GM12878 (cell line): ENCODE measurements around the gene FCGBP. TPM values are rescaled to one million over a fixed set of nuclear protein-coding genes. Genes with fewer than 3 reads are reported as not detected.

Source experiments
- ATAC-seq: fragments of 200-7000 bp; cut with Tn5 transposase; 3 replicates; pipeline ENCODE4 v1.9.1; 2020; ENCODE audit warnings: mild to moderate bottlenecking, moderate library complexity
- BruUV-seq: library from RNA; stranded (reverse); fragments of 400-500 nt; replicated peaks from 2 replicates; lab custom pipeline; 2021; lab: Mats Ljungman, UMichigan
- CTCF ChIA-PET: fragments of 300-600 bp; sonication (Branson Sonifier 250); formaldehyde crosslinking; extraction: SDS; loops from one replicate; lab custom pipeline; 2021; ENCODE audit warnings: inconsistent platforms; lab: Yijun Ruan, JAX
- POLR2A ChIA-PET: fragments of 350-600 bp; formaldehyde crosslinking; extraction: SDS; loops from one replicate; lab custom pipeline; 2021; ENCODE audit warnings: inconsistent platforms; lab: Charles Lee
- RAD21 ChIA-PET: fragments of 300-600 bp; sonication (Branson Sonifier 250); formaldehyde crosslinking; loops from one replicate; lab custom pipeline; 2023; ENCODE audit warnings: antibody characterized with exemption; ENCODE audit not compliant: unreplicated experiment; lab: Charles Lee
- SMC1A ChIA-PET: fragments of 300-600 bp; sonication (Branson Sonifier 250); formaldehyde crosslinking; loops from one replicate; lab custom pipeline; 2023; ENCODE audit not compliant: unreplicated experiment, uncharacterized antibody; lab: Charles Lee
- DNase-seq: peaks from one replicate; pipeline ENCODE4 v3.0.0-alpha.2; 2011; ENCODE audit warnings: low read depth, low spot score
- FAIRE-seq: peaks from 3 replicates; lab custom pipeline; 2011; peaks lifted over from hg19 to GRCh38; lab: Jason Lieb, UNC
- H2AFZ ChIP-seq: 2 replicates; pipeline ENCODE4 v1.6.0; 2011; ENCODE audit warnings: low read depth, low read length, control low read depth; ENCODE audit not compliant: control insufficient read depth
- H3K27ac ChIP-seq: 2 replicates; pipeline ENCODE4 v1.5.1; 2011; ENCODE audit warnings: control low read depth; ENCODE audit not compliant: control insufficient read depth, insufficient read depth
- H3K27me3 ChIP-seq, 2 experiments: replicated peaks in 1 of 2; 2 replicates each; pipeline versions ENCODE4 v1.6.0 to v1.6.1; 2011; ENCODE audit warnings: low read length in 1 of 2; ENCODE audit not compliant: control insufficient read depth in 2 of 2, insufficient read depth in 2 of 2
- H3K36me3 ChIP-seq, 2 experiments: 2 replicates each; pipeline ENCODE4 v1.5.1; 2011; ENCODE audit warnings: low read length in 1 of 2; ENCODE audit not compliant: control insufficient read depth in 2 of 2, insufficient read depth in 2 of 2
- H3K4me1 ChIP-seq: 2 replicates; pipeline ENCODE4 v1.6.1; 2011; ENCODE audit warnings: mild to moderate bottlenecking, low read length, moderate library complexity, mixed read lengths; ENCODE audit not compliant: control insufficient read depth, insufficient read depth
- H3K4me2 ChIP-seq: 2 replicates; pipeline ENCODE4 v1.6.0; 2011; ENCODE audit warnings: control low read depth; ENCODE audit not compliant: control insufficient read depth, insufficient read depth
- H3K4me3 ChIP-seq: fragments of 200-600 bp; sonication (generic); 2 replicates; pipeline ENCODE4 v1.5.1; 2016
- H3K79me2 ChIP-seq: 2 replicates; pipeline ENCODE4 v1.6.0; 2011; ENCODE audit warnings: low read length; ENCODE audit not compliant: control insufficient read depth, insufficient read depth
- H3K9ac ChIP-seq: 2 replicates; pipeline ENCODE4 v1.8.0; 2011; ENCODE audit warnings: low read length, control low read depth, mixed read lengths; ENCODE audit not compliant: control insufficient read depth, insufficient read depth
- H3K9me3 ChIP-seq: replicated peaks from 3 replicates; pipeline ENCODE4 v1.5.1; 2011; ENCODE audit warnings: mild to moderate bottlenecking, low read length; ENCODE audit not compliant: control insufficient read depth, insufficient read depth
- H4K20me1 ChIP-seq: 2 replicates; pipeline ENCODE4 v1.6.0; 2011; ENCODE audit not compliant: control insufficient read depth, insufficient read depth
- WGBS: methylation state at CpG from one replicate; pipeline ENCODE4 v1.1.6; 2016; ENCODE audit warnings: low lambda C conversion rate; ENCODE audit not compliant: insufficient replicate concordance, insufficient coverage; ENCODE audit errors: missing lambda C conversion rate; 5-methylcytosine and 5-hydroxymethylcytosine counted together
- in situ Hi-C: fragments of 300-500 bp; cut with MboI; formaldehyde crosslinking; loops from 9 replicates; pipeline ENCODE4 v1.14.3; 2018; ENCODE audit warnings: mixed read lengths
- intact Hi-C: fragments of 100-400 bp; cut with micrococcal nuclease; formaldehyde crosslinking; loops from one replicate; pipeline ENCODE4 v1.14.2; 2022; ENCODE audit not compliant: unreplicated experiment
- polyA plus RNA-seq, 11 experiments: library from polyadenylated mRNA; depleted of rRNA in 4 of 11; unstranded in 6 of 11; stranded (reverse) in 5 of 11; fragments of >200 nt; fragmentation: Nextera tagmentation in 4 of 11; fragmentation: Illumina TruSeq in 1 of 11; extraction: Ambion mirVana in 4 of 11; extraction: Trizol in 1 of 11; gene quantifications; 1 replicate in 1 of 11; 2 replicates in 10 of 11; pipeline versions ENCODE4 v1.2.1 to v1.2.3, GENCODE V29; 2011 to 2016; ENCODE audit warnings: inconsistent platforms in 2 of 11, missing spikeins in 2 of 11, low read depth in 1 of 11
- total RNA-seq, 4 experiments: library from RNA; depleted of rRNA in 3 of 4; stranded (reverse); fragments of >200 nt in 3 of 4; fragmentation: Illumina TruSeq in 1 of 4; extraction: Trizol in 1 of 4; gene quantifications; 2 replicates each; pipeline versions ENCODE4 v1.2.1 to v1.2.3, GENCODE V29; 2013 to 2021
- TF ChIP-seq, protein P1 (sequence below): fragments of 450-650 bp; IDR thresholded peaks from 2 replicates; pipeline ENCODE4 v1.6.1; 2016; ENCODE audit warnings: mild to moderate bottlenecking
- TF ChIP-seq, protein P2 (sequence below): IDR thresholded peaks from 2 replicates; pipeline ENCODE4 v1.6.1; 2011; ENCODE audit warnings: borderline replicate concordance, low read depth, mild to moderate bottlenecking, moderate library complexity, low read length; ENCODE audit not compliant: insufficient read depth, poor library complexity, severe bottlenecking

Gene FCGBP
- total and polyA plus RNA-seq, 10 of the 15 experiments (the other 5 are each of a cell fraction or from before 2014, with no cell fraction given): 0.02 to 3.2 (median 0.37) TPM; not detected in 2

DNA sequence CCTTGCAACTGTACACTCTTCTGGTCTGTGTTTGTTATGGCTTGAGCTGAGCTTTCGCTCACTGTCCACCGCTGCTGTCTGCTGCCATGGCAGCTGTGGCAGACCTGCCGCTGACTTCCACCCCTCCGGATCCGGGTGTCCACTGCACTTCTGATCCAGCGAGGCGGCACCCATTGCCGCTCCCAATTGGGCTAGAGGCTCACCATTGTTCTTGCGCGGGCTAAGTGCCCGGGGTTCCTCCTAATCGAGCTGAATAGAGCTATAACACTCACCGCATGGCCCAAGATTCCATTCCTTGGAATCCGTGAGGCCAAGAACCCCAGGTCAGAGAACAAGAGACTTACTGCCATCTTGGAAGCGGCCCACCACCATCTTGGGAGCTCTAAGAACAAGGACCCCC, 34.4 kb upstream of the FCGBP start:
- Histone ChIP-seq H3K4me1 (peaks cover 10% of the 10 kb centered on the region; the same call in 1 of the 2 replicates), H3K27ac (peak overlapping the region; percentile 89), H3K4me2 (peak overlapping the region; percentile 97), H3K36me3 (peaks cover 3 to 6% of the 10 kb centered on the region in 2 experiments; a peak in 3 of 4 replicates), H4K20me1 (no peaks in the 10 kb centered on the region), H3K27me3 (no peaks in the 10 kb centered on the region), H3K9me3 (no peaks in the 10 kb centered on the region; the same call in 2 of the 3 replicates), H3K9ac (no peak overlapping the region), H2AFZ (peak overlapping the region; percentile 11), H3K4me3 (peak overlapping the region; percentile 78; the same call in 1 of the 2 replicates), H3K79me2 (peaks cover 20% of the 10 kb centered on the region)
- no peak for FAIRE-seq
- in situ Hi-C loops: no loop called here
- POLR2A ChIA-PET: interaction anchor here (0.8 to 2.6 kb wide), 5 partner anchors 12 to 452 kb away, joined by 3 to 32 read pairs (median 3); no protein-coding TSS in a partner anchor
- WGBS: 98% methylated on average over 15 of the region's 15 CpGs
- no peak for DNase-seq
- TF ChIP-seq, protein P1, sequence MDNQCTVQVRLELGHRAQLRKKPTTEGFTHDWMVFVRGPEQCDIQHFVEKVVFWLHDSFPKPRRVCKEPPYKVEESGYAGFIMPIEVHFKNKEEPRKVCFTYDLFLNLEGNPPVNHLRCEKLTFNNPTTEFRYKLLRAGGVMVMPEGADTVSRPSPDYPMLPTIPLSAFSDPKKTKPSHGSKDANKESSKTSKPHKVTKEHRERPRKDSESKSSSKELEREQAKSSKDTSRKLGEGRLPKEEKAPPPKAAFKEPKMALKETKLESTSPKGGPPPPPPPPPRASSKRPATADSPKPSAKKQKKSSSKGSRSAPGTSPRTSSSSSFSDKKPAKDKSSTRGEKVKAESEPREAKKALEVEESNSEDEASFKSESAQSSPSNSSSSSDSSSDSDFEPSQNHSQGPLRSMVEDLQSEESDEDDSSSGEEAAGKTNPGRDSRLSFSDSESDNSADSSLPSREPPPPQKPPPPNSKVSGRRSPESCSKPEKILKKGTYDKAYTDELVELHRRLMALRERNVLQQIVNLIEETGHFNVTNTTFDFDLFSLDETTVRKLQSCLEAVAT: peak; percentile 35
- TF ChIP-seq, protein P2, sequence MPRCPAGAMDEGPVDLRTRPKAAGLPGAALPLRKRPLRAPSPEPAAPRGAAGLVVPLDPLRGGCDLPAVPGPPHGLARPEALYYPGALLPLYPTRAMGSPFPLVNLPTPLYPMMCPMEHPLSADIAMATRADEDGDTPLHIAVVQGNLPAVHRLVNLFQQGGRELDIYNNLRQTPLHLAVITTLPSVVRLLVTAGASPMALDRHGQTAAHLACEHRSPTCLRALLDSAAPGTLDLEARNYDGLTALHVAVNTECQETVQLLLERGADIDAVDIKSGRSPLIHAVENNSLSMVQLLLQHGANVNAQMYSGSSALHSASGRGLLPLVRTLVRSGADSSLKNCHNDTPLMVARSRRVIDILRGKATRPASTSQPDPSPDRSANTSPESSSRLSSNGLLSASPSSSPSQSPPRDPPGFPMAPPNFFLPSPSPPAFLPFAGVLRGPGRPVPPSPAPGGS: no peak
- RAD21 ChIA-PET: interaction anchor here (1.1 to 3.9 kb wide), 10 partner anchors 15 to 196 kb away, joined by 3 to 73 read pairs (median 28); partner anchors contain the start of genes DYRK1B and FBL
- BruUV-seq: no TSS peak
- CTCF ChIA-PET: interaction anchor here (0.6 to 4.3 kb wide), 9 partner anchors 14 to 294 kb away, joined by 3 to 84 read pairs (median 14); partner anchors contain the start of genes FBL and ZNF546
- SMC1A ChIA-PET: interaction anchor here (1.1 to 4.1 kb wide), 9 partner anchors 10 to 296 kb away, joined by 3 to 115 read pairs (median 25); partner anchors contain the start of gene ZNF546
- ATAC-seq: no peak
- intact Hi-C loops: no loop called here
